ENCODE measurements around the gene RASGRF2. TPM values are rescaled to one million over a fixed set of nuclear protein-coding genes. Genes with fewer than 3 reads are reported as not detected.
"Not testable (repeated sequence)": the region's sequence is repeated elsewhere in the genome, so short reads cannot be mapped to it uniquely, and the experiment has no call there.

RASGRF2 gene
- total RNA-seq, 5 donors from 2014 or later (not counting 1 experiment from before 2014, with no cell fraction given), result 25.2 to 53.0 (median 27.0) TPM

- no peak overlapping the region for H3K27ac Mint-ChIP-seq
- no peaks in the 10 kb centered on the region for H3K27me3 Mint-ChIP-seq
- H3K9me3 Mint-ChIP-seq, result peaks cover 15 to 30% (median 17%) of the 10 kb centered on the region in 3 donors
- H3K36me3 Mint-ChIP-seq, result peaks cover 59% of the 10 kb centered on the region
- no peak for DNase-seq
- POLR2A ChIA-PET, result interaction anchor here in 1 of 2 donors (0.5 kb wide), 1 partner anchor 1954 kb away, joined by 3 read pairs; no protein-coding TSS in a partner anchor
- Histone ChIP-seq H3K36me3 (ENCODE audit: control insufficient read depth in 2 of 2, extremely low read depth in 1 of 2, insufficient read depth in 1 of 2, low read length in 1 of 2) (no peaks in the 10 kb centered on the region), H3K27ac (ENCODE audit: low read length) (no peak overlapping the region), H3K4me3 (ENCODE audit: control insufficient read depth in 1 of 2, extremely low read depth in 1 of 2, low read length in 1 of 2) (no peak overlapping the region), H3K9me3 (peaks cover 1% of the 10 kb centered on the region), H3K27me3 (replicated peaks in 1 of 2; ENCODE audit: control insufficient read depth in 2 of 2, extremely low read depth in 1 of 2, insufficient read depth in 2 of 2, low read length in 1 of 2) (no peaks in the 10 kb centered on the region), H3K4me1 (ENCODE audit: control insufficient read depth in 1 of 2, extremely low read depth in 1 of 2, insufficient read depth in 2 of 2, low read length in 2 of 2) (no peaks in the 10 kb centered on the region)
- CTCF ChIA-PET, result no interaction called here
- no peak overlapping the region for H3K4me3 Mint-ChIP-seq
- peaks cover 8 to 31% (median 13%) of the 10 kb centered on the region in 3 donors for H3K4me1 Mint-ChIP-seq
- 88% methylated on average over 1 of the region's 3 CpGs for WGBS (ENCODE audit: insufficient coverage)
- no peak for ATAC-seq (replicated peaks in 1 of 4)
Measured at GRCh38 chr5:81268521-81269196, 308.5 kb downstream of the RASGRF2 start.

- H3K36me3 Mint-ChIP-seq, result peaks cover 58% of the 10 kb centered on the region
Measured at GRCh38 chr5:81269751-81270393, 309.7 kb downstream of the RASGRF2 start.

GRCh38 chr5:81270394-81271027 lies 310.3 kb downstream of the RASGRF2 start:
- H3K9me3 ChIP-seq; H3K27ac Mint-ChIP-seq; DNase-seq; H3K27me3 ChIP-seq (replicated peaks in 1 of 2; ENCODE audit: control insufficient read depth in 2 of 2, extremely low read depth in 1 of 2, insufficient read depth in 2 of 2, low read length in 1 of 2); H3K27me3 Mint-ChIP-seq; POLR2A ChIA-PET; H3K4me1 ChIP-seq (ENCODE audit: control insufficient read depth in 1 of 2, extremely low read depth in 1 of 2, insufficient read depth in 2 of 2, low read length in 2 of 2); H3K27ac ChIP-seq (ENCODE audit: low read length); H3K36me3 ChIP-seq (ENCODE audit: control insufficient read depth in 2 of 2, extremely low read depth in 1 of 2, insufficient read depth in 1 of 2, low read length in 1 of 2); H3K4me3 Mint-ChIP-seq; H3K4me3 ChIP-seq (ENCODE audit: control insufficient read depth in 1 of 2, extremely low read depth in 1 of 2, low read length in 1 of 2); ATAC-seq (replicated peaks in 1 of 4): not testable (repeated sequence)
- peaks cover 59% of the 10 kb centered on the region for H3K36me3 Mint-ChIP-seq
- peaks cover 17 to 40% (median 23%) of the 10 kb centered on the region in 3 donors for H3K9me3 Mint-ChIP-seq
- CTCF ChIA-PET, result interaction anchor here in 1 of 2 donors (0.6 kb wide), 1 partner anchor 42 kb away, joined by 3 read pairs; no protein-coding TSS in a partner anchor
- 94% methylated on average over 2 of the region's 2 CpGs for WGBS (ENCODE audit: insufficient coverage)
- H3K4me1 Mint-ChIP-seq, result peaks cover 8 to 40% (median 16%) of the 10 kb centered on the region in 3 donors

More at GRCh38 chr5:81269751-81270393, 309.7 kb downstream of the RASGRF2 start:
- ChIA-PET CTCF (interaction anchor here in 1 of 2 donors (0.6 kb wide), 1 partner anchor 41 kb away, joined by 3 read pairs; no protein-coding TSS in a partner anchor), POLR2A (no interaction called here)
- ATAC-seq (replicated peaks in 1 of 4) (no peak), DNase-seq (no peak)
- no peaks in the 10 kb centered on the region for H3K27me3 ChIP-seq (replicated peaks in 1 of 2; ENCODE audit: control insufficient read depth in 2 of 2, extremely low read depth in 1 of 2, insufficient read depth in 2 of 2, low read length in 1 of 2)
- H3K9me3 ChIP-seq, result no peaks in the 10 kb centered on the region
- Mint-ChIP-seq H3K27ac (no peak overlapping the region), H3K4me3 (no peak overlapping the region), H3K27me3 (no peaks in the 10 kb centered on the region), H3K4me1 (peaks cover 8 to 36% (median 16%) of the 10 kb centered on the region in 3 donors), H3K9me3 (peaks cover 19 to 34% (median 21%) of the 10 kb centered on the region in 3 donors)
- no peaks in the 10 kb centered on the region for H3K36me3 ChIP-seq (ENCODE audit: control insufficient read depth in 2 of 2, extremely low read depth in 1 of 2, insufficient read depth in 1 of 2, low read length in 1 of 2)
- H3K4me3 ChIP-seq (ENCODE audit: control insufficient read depth in 1 of 2, extremely low read depth in 1 of 2, low read length in 1 of 2), result no peak overlapping the region
- no peak overlapping the region for H3K27ac ChIP-seq (ENCODE audit: low read length)
- no peaks in the 10 kb centered on the region for H3K4me1 ChIP-seq (ENCODE audit: control insufficient read depth in 1 of 2, extremely low read depth in 1 of 2, insufficient read depth in 2 of 2, low read length in 2 of 2)
- 95% methylated on average over 7 of the region's 8 CpGs for WGBS (ENCODE audit: insufficient coverage)
